HG03103 (cell line): ENCODE data around the gene ENTPD3.

ENCODE experiments used
- ATAC-seq: cut with Tn5 transposase; IDR thresholded peaks from one replicate; pipeline ENCODE4 v1.9.1; 2021; ENCODE audit warnings: low read depth; ENCODE audit not compliant: unreplicated experiment

ENTPD3 gene

DNA sequence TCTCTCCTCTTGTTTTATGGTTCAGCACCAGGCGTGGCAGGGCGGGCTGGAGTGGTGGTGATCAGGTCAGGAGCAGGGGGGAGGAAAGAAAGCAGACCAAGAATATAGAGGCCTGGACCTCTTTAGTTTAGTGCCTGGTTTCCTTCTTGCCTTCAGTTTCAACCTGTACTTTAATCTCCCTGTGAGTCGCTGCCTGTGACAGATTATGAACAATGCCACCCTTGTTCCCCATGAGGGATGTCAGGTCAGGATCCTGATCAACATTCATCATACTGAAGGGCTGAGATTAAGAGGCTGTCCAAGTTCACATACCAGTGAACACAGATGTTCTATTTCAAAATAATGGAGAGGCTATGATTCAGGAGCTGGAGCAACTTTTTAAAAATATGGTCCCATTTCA lies 11.4 kb downstream of the ENTPD3 start:
- no peak for ATAC-seq

DNA sequence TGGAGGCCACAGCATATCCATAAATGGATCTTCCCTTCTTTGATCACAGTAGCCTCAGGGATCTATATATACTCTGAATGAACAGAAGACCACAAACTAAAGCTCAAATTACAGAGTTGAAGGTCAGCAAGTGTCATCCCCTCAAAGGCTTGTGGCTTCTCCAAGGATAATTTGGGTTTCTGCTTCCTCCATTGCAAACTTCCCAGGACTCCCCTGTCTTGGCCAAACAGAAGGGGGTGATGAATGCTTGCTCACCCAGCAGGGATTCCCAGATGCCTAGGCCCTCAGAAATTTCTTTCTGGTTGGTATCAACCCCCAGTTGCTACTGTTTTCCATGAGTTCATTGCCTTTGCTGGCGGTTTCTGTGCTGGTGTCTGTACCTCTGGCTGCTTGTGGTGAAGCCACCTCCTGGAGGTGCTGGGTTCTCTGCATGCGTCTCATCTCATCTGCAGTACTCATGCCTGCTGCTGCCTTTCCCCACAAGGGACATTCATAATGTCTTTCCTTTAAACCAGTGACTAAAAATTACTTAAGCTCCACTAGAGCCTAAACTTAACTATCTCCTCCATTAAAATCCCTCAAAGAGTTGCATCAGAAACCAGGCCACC lies 17.7 kb downstream of the ENTPD3 start:
- ATAC-seq = no peak

DNA sequence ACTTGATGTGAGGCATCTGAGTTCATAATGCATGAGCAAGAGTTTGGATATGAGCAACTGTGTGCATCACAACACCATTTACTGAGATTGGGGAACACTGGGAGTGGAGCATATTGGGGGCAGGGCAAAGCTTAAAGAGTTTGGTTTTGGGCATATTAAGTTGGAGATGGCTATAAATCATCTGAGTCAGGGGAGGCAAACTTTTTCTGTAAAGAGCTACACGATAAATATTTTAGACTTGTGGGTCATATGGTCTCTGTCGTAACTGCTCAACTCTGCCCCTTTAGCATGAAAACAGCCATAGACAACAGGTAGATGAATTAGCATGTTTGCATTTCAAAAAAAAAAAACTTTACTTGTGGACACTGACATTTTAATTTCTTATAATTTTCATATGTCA lies 20.0 kb downstream of the ENTPD3 start:
- ATAC-seq = no peak

DNA sequence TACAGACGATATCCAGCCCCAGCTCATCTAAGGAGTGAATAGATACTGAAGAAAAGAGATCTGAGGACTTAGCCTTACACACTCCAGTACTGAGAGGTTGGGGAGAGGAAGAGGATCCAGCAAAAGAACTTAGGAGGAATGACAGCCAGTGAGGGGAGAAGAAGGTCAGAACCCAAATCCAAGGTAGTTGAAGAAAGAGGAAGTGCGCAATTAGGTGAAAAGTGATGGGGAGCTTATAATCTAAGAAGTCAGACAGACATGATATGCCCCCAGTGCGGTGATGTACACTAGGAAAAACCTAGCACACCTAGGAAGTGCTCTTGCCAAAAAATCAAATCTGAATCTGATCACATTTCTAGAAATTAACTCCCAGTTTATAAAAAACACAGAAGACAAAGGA lies 20.6 kb downstream of the ENTPD3 start:
- no peak for ATAC-seq

DNA sequence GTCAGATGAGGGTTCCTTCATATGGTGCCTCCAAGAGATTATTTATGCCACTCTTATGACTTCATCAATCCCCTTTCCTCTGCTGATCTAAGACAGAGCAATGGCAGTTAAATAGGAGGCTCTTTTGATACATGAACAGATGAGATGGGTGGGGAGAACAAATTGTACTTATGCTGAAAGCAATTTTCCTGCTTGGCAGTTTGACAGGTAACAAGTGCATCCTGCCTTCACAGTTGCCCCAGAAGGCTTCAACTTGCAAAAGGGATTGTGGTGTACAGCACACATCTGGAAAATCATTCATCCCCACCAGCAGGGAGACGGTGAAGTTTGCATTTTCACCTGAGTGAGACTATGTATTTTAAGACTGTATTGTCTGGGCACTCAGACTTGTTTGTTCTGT lies 27.3 kb downstream of the ENTPD3 start:
- ATAC-seq = no peak

DNA sequence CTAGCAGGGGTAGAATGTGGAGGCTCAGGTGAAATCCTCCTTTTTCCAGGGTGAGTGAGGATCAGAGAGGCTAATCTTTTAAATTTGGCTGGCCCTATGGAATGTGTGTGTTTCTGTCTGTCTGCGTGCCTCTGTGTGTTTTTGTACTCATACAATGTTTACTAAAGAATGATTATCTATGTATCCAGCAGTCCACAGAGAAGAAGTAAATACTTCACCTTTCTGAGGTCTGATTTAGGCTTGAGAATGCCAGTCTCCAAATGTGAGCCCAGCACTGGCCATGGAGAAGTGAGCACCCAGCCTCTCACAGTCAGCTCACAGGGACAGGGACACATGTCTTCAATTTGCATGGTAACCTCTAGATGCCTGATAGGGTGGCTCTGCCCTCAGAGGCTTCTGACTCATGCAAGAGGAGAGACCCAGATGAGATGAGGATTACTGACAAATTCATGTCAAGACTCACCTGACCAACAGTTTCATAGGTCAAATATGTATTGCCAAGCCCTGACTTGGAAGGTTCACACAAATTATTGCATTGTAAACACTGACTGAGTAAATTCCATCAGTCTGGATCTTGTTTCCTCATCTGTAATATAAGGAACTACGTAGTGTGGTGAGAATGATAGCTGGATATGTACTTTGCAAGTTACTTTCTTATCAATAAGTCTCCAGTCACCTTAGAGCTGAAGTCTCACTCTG lies 31.0 kb downstream of the ENTPD3 start:
- no peak for ATAC-seq

DNA sequence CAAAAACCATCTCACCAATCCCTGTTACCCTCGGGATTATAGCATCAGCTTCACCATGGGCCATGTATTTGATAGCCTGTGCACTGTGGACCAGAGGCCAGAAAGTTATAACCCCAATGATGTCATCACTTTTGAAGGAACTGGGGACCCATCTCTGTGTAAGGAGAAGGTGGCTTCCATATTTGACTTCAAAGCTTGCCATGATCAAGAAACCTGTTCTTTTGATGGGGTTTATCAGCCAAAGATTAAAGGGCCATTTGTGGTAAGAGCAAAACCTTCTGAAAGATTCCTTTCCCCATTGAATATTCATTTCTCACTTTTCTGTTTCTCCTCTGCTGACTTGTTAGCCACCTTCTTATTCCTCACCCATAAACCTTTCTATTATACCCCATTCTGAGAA lies 35.9 kb downstream of the ENTPD3 start:
- no peak for ATAC-seq

DNA sequence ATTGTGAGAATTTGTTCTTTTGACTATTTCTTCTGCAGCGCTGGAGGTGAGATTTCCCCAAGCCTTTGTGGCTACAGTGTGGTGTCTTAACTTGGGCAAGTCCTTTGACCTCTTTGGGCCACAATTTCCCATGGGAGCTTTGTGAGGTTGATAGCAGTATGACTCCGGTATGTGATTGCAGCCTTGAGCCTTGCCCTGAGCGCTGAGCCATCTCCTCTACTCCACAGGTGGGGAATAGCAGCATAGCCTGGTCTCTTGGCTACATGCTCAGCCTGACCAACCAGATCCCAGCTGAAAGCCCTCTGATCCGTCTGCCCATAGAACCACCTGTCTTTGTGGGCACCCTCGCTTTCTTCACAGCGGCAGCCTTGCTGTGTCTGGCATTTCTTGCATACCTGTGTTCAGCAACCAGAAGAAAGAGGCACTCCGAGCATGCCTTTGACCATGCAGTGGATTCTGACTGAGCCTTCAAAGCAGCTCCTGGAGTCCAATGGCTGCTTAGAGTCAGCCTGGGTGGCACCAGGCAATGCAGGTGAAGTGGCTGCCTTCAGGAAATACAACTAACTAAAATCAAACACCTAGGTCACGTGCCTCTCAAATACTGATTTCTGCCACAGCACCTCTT lies 40.2 kb downstream of the ENTPD3 start:
- ATAC-seq = no peak

DNA sequence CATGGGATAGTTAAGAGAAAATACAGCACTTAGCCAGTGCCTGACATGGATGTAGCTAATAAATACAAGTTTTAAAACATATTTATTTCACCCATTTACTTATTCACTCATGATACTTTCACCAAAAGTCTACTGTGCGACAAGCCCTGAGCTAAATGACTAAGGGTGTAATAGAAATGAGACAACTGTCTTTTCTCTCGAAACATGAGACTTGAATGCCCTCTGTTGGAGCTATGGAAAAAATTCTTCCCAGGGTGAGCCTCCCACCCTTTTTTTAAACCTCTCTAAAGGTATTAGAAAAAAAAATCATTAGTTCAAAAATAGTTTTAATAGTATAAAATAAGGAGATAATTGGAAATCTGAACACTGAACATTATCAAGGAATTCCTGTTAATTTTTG lies 45.8 kb downstream of the ENTPD3 start:
- no peak for ATAC-seq

DNA sequence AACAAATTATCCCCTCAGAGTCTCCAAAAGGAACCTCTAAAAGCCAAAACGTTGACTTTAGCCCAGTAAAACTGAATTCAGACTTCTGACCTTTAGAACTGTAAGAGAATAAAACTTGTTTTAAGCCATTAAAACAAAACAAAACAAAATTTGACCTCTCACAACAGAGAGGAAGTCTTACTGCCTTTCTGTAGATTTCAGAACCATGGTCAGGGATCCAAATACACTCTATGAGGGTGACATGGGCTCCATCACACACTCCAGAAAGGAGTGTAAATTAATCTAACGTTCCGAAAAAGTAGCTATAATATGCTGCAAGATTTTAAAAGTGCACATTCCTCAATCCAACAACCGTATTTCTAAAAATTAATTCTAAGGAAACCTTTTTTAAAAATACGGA lies 50.9 kb downstream of the ENTPD3 start:
- no peak for ATAC-seq

DNA sequence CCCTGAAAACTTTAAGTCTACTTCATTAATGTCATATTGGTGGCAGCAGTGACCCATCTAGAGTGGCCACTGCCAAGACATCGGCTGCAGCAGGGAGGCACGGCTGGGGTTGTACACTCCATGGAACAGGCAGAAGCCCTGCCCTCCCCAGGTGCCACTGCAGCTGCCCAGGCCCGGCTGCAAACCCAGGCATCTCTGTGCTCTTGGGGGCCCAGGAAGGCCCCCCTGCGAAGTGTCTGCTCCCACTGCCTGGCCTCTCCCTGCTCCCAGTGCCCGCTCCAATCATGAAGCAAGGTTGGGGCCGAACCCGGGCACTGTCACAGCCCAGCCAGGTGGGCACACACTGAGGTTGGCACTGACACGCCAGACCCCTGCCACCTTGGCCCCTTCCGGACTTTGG lies 58.1 kb downstream of the ENTPD3 start:
- no peak for ATAC-seq

DNA sequence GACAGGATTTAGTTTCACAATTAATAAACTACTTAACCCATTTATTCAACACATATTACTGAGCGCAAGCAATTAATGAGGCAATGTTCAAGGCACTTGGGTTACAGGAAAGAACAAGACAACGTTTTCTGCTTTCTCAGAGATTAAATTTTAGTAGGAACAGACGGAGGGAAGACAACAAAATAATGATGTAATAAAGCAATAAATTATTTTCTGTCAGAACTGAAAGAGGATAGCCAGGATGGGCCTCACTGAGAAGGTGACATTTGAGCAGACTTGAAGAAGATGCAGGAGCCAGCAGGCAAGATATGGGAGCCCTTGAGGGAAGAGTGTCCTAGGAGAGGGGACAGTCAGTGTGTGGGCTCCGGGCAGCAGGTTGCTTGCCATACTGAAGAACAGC lies 58.9 kb downstream of the ENTPD3 start:
- no peak for ATAC-seq

DNA sequence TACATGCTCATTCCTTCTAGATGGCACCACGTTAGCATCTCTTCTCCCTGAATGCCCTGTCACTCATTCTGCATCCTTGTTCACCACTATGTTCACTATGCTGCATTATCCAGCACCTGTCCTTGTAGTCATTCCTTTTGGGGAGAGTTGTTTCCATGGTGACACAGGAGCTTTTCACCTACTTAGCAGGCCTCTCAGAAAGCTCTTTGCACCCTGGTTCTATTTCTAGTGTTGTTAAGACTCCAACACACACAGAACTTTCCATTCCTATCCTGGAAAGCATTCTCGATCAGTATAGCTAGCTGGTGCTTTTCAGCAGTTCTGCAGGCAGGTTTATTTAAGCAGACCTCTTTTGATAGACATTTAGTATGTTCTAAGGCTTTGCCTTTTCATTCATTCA lies 63.5 kb downstream of the ENTPD3 start:
- no peak for ATAC-seq

DNA sequence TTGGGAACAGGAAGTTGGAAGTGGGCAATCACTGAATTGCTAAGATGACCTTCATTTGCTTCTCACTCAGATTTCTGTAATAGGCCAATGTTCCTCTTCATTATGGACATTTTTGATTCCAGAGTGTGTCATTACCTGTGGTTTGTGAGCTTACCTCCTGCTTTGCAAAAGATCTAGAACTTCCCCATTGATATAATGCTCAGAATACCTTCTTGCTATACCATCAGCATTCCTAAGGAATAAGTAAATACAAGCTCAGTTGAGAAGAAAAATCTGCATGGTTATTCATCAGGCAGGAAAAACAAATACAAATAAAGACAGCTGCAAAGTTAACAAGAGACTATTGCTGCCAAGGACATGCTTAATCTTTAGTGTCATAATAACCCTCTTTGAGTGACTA lies 64.6 kb downstream of the ENTPD3 start:
- ATAC-seq = no peak

DNA sequence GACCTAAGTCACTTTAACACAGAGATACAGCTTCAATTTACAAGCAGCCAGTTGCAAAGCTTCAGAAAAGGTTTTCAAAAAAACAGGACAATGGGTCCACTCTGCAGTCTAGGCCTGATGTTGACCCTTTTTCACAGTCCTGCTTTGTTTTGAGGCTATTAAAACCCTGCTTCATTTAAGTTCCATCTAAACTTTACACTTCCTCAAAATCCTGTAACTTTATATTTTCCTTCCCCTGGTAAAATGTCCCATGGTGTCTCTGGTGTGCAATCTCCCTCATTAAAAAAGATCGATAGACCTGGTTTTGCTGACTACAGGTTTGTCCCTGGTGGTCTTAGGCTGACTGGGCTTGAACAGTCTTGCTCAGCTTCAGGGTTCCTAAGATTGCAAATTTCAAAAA lies 65.1 kb downstream of the ENTPD3 start:
- no peak for ATAC-seq

DNA sequence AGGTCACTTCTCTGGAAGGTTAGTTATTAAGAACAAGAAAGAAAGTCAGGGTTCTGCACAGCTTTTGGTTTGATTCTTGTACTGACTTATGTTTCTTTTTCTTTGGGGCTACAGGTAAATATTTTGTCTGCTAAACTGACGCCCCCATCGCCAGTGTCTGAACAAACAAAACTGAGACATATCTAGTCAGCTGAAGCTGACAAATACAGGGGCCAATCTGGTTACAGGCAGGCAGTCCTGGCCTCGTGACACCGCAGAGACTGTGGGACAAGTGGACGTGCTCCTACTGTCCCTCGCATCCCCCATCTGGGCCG lies 65.5 kb downstream of the ENTPD3 start:
- ATAC-seq = no peak

DNA sequence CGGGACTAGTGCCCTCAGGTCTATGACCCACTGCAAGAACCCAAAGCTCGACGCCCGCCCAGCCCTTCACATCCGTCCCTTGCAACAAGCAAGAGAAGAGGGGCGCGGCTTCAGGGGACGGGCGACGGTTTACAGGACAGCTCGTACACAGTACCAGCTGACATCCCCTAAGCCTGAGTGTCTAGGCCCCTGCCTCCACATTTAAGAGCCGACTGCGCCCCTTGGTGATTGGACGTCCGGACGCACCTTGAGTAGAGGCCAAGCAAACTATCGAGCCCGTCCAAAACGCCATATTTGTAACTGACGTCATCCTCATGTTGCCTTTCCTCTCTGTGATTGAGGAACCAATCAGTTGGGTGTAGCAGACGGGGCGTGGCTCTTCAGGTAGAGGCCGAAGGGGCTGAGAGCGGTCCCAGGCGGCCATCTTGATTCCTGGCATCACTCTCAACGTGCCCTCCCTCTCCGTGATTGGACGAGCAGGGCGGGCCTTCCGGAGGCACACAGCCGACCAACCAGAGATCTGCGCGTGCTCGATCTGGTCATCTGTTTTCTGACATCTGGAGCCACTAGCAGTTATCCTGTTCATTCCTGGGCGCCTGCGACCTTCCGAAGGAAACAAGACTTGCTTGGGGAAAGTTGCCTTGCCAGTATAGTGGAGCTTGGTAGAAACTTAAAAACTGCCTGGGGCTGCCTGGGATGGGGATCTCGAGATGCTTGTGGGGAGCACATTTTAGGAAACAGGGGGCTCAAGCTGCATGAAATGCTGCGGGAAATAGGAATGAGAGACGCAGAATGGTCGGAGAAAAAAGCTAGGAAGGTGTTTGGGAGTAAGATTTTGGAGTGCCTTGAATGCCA lies 66.1 kb downstream of the ENTPD3 start:
- ATAC-seq = peak; percentile 89

DNA sequence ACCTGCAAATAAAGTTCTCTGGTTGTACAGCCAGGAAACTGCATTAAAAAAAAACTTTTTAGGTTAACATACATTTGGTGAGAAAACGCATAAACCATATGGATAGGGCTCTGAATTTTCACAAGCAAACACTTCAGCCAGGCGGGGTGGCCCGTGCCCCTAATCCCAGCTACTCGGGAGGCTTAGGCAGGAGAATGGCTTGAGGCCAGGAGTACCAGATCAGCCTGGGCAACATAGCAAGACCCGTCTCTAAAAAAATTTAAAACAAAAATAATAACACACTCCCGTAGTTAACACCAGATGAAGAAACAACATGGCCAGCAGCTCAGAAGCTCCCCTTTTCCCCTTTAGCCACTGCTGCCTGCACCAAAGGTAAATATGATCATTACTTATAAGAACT lies 66.9 kb downstream of the ENTPD3 start:
- no peak for ATAC-seq

DNA sequence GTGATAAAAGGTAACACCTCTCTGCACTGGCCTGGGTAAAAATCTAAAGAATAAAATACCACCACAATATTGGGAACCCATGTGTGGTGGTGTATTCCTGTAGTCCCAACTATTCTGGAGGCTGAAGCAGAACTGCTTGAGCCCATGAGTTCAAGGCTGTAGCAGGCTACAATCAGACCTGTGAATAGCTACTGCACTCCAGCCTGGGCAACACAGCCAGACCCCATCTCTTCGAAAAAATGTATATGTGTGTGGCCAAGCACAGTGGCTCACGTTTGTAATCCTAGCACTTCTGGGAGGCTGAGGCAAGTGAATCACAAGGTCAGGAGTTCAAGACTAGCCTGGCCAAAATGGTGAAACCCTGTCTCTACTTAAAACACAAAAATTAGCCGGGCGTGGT lies 68.3 kb downstream of the ENTPD3 start:
- ATAC-seq = no peak

DNA sequence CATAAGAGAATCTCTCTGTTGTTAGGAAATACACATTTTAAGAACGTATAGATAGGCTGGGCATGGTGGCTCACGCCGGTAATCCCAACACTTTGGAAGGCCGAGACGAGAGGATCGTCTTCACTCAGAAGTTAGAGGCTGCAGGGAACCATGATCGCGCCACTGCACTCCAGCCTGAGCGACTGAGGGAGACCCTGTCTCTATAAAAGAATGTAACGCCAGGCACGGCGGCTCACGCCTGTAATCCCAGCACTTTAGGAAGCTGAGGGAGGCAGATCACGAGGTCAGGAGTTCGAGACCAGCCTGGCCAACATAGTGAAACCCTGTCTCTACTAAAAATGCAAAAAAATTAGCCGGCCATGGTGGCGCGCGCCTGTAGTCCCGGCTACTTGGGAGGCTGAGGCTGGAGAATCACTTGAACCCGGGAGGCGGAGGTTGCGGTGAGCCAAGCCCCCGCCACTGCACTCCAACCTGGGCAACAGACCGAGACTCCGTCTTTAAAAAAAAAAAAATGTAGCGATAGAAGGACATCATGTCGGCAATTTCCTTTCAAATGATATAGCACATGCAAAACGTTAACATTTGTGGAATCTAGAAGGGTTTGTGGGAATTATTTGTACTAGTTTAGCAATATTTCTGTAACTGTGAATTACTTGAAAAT lies 69.4 kb downstream of the ENTPD3 start:
- no peak for ATAC-seq
